CD4-positive, CD25-positive, alpha-beta regulatory T cell (primary cell): Measurements from ENCODE around the gene SCGB3A1. TPM values are rescaled to one million over a fixed set of nuclear protein-coding genes. Genes with fewer than 3 reads are reported as not detected.

ENCODE experiments used
- ATAC-seq, 2 donors: fragments of 150-1000 bp; cut with Tn5 transposase; one replicate each; pipeline ENCODE4 v1.10.0; 2021; ENCODE audit warnings: low read depth in 2 of 2, moderate number of reproducible peaks in 2 of 2, moderate library complexity in 1 of 2
- DNase-seq, 3 donors: peaks; one replicate each; pipeline versions ENCODE4 v3.0.0 to v3.0.0-alpha.2; 2012 to 2022; ENCODE audit warnings: mixed read lengths in 1 of 3
- H3K27ac ChIP-seq: one replicate; pipeline ENCODE4 v1.7.0; 2013; ENCODE audit warnings: mild to moderate bottlenecking, low read length; ENCODE audit not compliant: insufficient read depth, poor library complexity, severe bottlenecking
- H3K27me3 ChIP-seq: one replicate; pipeline ENCODE4 v1.7.0; 2013; ENCODE audit warnings: low read length; ENCODE audit not compliant: control insufficient read depth, insufficient read depth
- H3K36me3 ChIP-seq: one replicate; pipeline ENCODE4 v1.7.0; 2013; ENCODE audit warnings: mild to moderate bottlenecking, low read length, moderate library complexity; ENCODE audit not compliant: control insufficient read depth, insufficient read depth
- H3K4me1 ChIP-seq: 2 replicates; pipeline ENCODE4 v1.7.0; 2013; ENCODE audit warnings: mild to moderate bottlenecking, low read length; ENCODE audit not compliant: insufficient read depth, control insufficient read depth, poor library complexity, severe bottlenecking
- H3K4me3 ChIP-seq: one replicate; pipeline ENCODE4 v1.7.0; 2013; ENCODE audit warnings: low read depth, mild to moderate bottlenecking, low read length, moderate library complexity
- H3K9me3 ChIP-seq, 2 experiments: 1 replicate in 1 of 2; 2 replicates in 1 of 2; pipeline ENCODE4 v1.7.0; 2013; ENCODE audit warnings: low read length in 2 of 2, mild to moderate bottlenecking in 1 of 2, moderate library complexity in 1 of 2; ENCODE audit not compliant: control insufficient read depth in 2 of 2
- H3K27ac Mint-ChIP-seq, 3 donors: one replicate each; pipeline ENCODE4 v1.8.0; 2020 to 2022; ENCODE audit warnings: mild to moderate bottlenecking in 3 of 3, mixed read lengths in 3 of 3, moderate library complexity in 2 of 3
- H3K27me3 Mint-ChIP-seq: one replicate; pipeline ENCODE4 v1.8.0; 2022; ENCODE audit warnings: mild to moderate bottlenecking, mixed read lengths
- H3K36me3 Mint-ChIP-seq: one replicate; pipeline ENCODE4 v1.8.0; 2020; ENCODE audit warnings: mixed read lengths
- H3K4me1 Mint-ChIP-seq, 4 donors: one replicate each; pipeline ENCODE4 v1.8.0; 2020 to 2022; ENCODE audit warnings: mixed read lengths in 4 of 4, mild to moderate bottlenecking in 1 of 4
- H3K4me3 Mint-ChIP-seq, 4 donors: one replicate each; pipeline ENCODE4 v1.8.0; 2020 to 2022; ENCODE audit warnings: mild to moderate bottlenecking in 4 of 4, mixed read lengths in 4 of 4, moderate library complexity in 3 of 4
- H3K9me3 Mint-ChIP-seq, 7 donors: one replicate each; pipeline ENCODE4 v1.8.0; 2020 to 2022; ENCODE audit warnings: mixed read lengths in 7 of 7, mild to moderate bottlenecking in 3 of 7, moderate library complexity in 2 of 7
- polyA plus RNA-seq, 4 donors: library from polyadenylated mRNA; unstranded; fragments of 300-500 nt; fragmentation: Illumina TruSeq; gene quantifications; one replicate each; pipeline ENCODE4 v1.2.3, GENCODE V29; 2021
- total RNA-seq: library from RNA; stranded (reverse); gene quantifications from one replicate; pipeline ENCODE4 v1.2.3, GENCODE V29; 2022

Gene SCGB3A1
- total and polyA plus RNA-seq, 5 donors from 2014 or later, result 0.49 TPM; not detected in 4

- no peak overlapping the region for H3K4me3 Mint-ChIP-seq
- H3K4me1 Mint-ChIP-seq, result peaks cover 0 to 7% (median 0%) of the 10 kb centered on the region in 4 donors
- no peak for DNase-seq
- H3K9me3 Mint-ChIP-seq, result no peaks in the 10 kb centered on the region
- H3K27ac Mint-ChIP-seq, result no peak overlapping the region
- H3K4me3 ChIP-seq, result no peak overlapping the region
- no peak overlapping the region for H3K27ac ChIP-seq
- ATAC-seq, result no peak
- H3K9me3 ChIP-seq, result no peaks in the 10 kb centered on the region
- H3K27me3 ChIP-seq, result no peaks in the 10 kb centered on the region
- H3K36me3 Mint-ChIP-seq, result no peaks in the 10 kb centered on the region
- no peaks in the 10 kb centered on the region for H3K36me3 ChIP-seq
- H3K27me3 Mint-ChIP-seq, result no peaks in the 10 kb centered on the region
- H3K4me1 ChIP-seq, result no peaks in the 10 kb centered on the region
These were observed 21.4 kb upstream of the SCGB3A1 start for GRCh38 chr5:180612683-180613082.

- Histone ChIP-seq H3K27ac (no peak overlapping the region), H3K4me3 (no peak overlapping the region), H3K36me3 (no peaks in the 10 kb centered on the region), H3K9me3 (no peaks in the 10 kb centered on the region), H3K4me1 (no peaks in the 10 kb centered on the region), H3K27me3 (no peaks in the 10 kb centered on the region)
- no peaks in the 10 kb centered on the region for H3K27me3 Mint-ChIP-seq
- H3K9me3 Mint-ChIP-seq, result no peaks in the 10 kb centered on the region
- no peaks in the 10 kb centered on the region for H3K36me3 Mint-ChIP-seq
- ATAC-seq (no peak), DNase-seq (no peak)
- H3K4me3 Mint-ChIP-seq, result no peak overlapping the region
- no peak overlapping the region for H3K27ac Mint-ChIP-seq
- peaks cover 0 to 7% (median 0%) of the 10 kb centered on the region in 4 donors for H3K4me1 Mint-ChIP-seq
These were observed 20.0 kb upstream of the SCGB3A1 start for GRCh38 chr5:180611140-180611850.

- DNase-seq (no peak), ATAC-seq (no peak)
- Mint-ChIP-seq H3K9me3 (no peaks in the 10 kb centered on the region), H3K27ac (no peak overlapping the region), H3K27me3 (no peaks in the 10 kb centered on the region), H3K36me3 (no peaks in the 10 kb centered on the region), H3K4me3 (no peak overlapping the region), H3K4me1 (peaks cover 0 to 10% (median 1%) of the 10 kb centered on the region in 4 donors)
- no peaks in the 10 kb centered on the region for H3K27me3 ChIP-seq
- no peak overlapping the region for H3K27ac ChIP-seq
- no peaks in the 10 kb centered on the region for H3K36me3 ChIP-seq
- H3K4me1 ChIP-seq, result no peaks in the 10 kb centered on the region
- H3K9me3 ChIP-seq, result no peaks in the 10 kb centered on the region
- H3K4me3 ChIP-seq, result no peak overlapping the region
These were observed 18.7 kb upstream of the SCGB3A1 start for GRCh38 chr5:180609817-180610550.

- no peaks in the 10 kb centered on the region for H3K9me3 ChIP-seq
- Mint-ChIP-seq H3K27ac (no peak overlapping the region), H3K9me3 (no peaks in the 10 kb centered on the region), H3K4me1 (peaks cover 0 to 10% (median 1%) of the 10 kb centered on the region in 4 donors), H3K27me3 (no peaks in the 10 kb centered on the region), H3K4me3 (no peak overlapping the region), H3K36me3 (no peaks in the 10 kb centered on the region)
- ATAC-seq (no peak), DNase-seq (no peak)
- no peaks in the 10 kb centered on the region for H3K4me1 ChIP-seq
- no peak overlapping the region for H3K27ac ChIP-seq
- H3K4me3 ChIP-seq, result no peak overlapping the region
- H3K36me3 ChIP-seq, result no peaks in the 10 kb centered on the region
- no peaks in the 10 kb centered on the region for H3K27me3 ChIP-seq
These were observed 18.1 kb upstream of the SCGB3A1 start for GRCh38 chr5:180609386-180609785.

GRCh38 chr5:180608572-180609310, 17.4 kb upstream of the SCGB3A1 start:
- Mint-ChIP-seq H3K27ac (peak overlapping the region in 1 of 3 donors; percentile 69), H3K27me3 (no peaks in the 10 kb centered on the region), H3K4me1 (peaks cover 0 to 10% (median 1%) of the 10 kb centered on the region in 4 donors), H3K36me3 (no peaks in the 10 kb centered on the region), H3K9me3 (no peaks in the 10 kb centered on the region), H3K4me3 (no peak overlapping the region)
- H3K27me3 ChIP-seq, result no peaks in the 10 kb centered on the region
- ATAC-seq (no peak), DNase-seq (no peak)
- no peak overlapping the region for H3K27ac ChIP-seq
- H3K36me3 ChIP-seq, result no peaks in the 10 kb centered on the region
- H3K9me3 ChIP-seq, result no peaks in the 10 kb centered on the region
- H3K4me1 ChIP-seq, result no peaks in the 10 kb centered on the region
- no peak overlapping the region for H3K4me3 ChIP-seq

GRCh38 chr5:180607861-180608571, 16.7 kb upstream of the SCGB3A1 start:
- Mint-ChIP-seq H3K9me3 (no peaks in the 10 kb centered on the region), H3K36me3 (no peaks in the 10 kb centered on the region), H3K4me3 (no peak overlapping the region), H3K27me3 (no peaks in the 10 kb centered on the region), H3K4me1 (peaks cover 0 to 10% (median 1%) of the 10 kb centered on the region in 4 donors), H3K27ac (no peak overlapping the region)
- Histone ChIP-seq H3K27ac (no peak overlapping the region), H3K27me3 (no peaks in the 10 kb centered on the region), H3K4me3 (no peak overlapping the region), H3K36me3 (no peaks in the 10 kb centered on the region), H3K4me1 (no peaks in the 10 kb centered on the region), H3K9me3 (no peaks in the 10 kb centered on the region)
- peak in 1 of 3 donors; percentile 85 for DNase-seq
- no peak for ATAC-seq

- DNase-seq, result no peak
- no peaks in the 10 kb centered on the region for H3K27me3 ChIP-seq
- no peak overlapping the region for H3K27ac Mint-ChIP-seq
These were observed 15.0 kb upstream of the SCGB3A1 start for GRCh38 chr5:180606215-180606785.

More at GRCh38 chr5:180606215-180606785, 15.0 kb upstream of the SCGB3A1 start:
- no peaks in the 10 kb centered on the region for H3K9me3 ChIP-seq
- H3K9me3 Mint-ChIP-seq, result no peaks in the 10 kb centered on the region
- no peaks in the 10 kb centered on the region for H3K36me3 Mint-ChIP-seq
- no peaks in the 10 kb centered on the region for H3K36me3 ChIP-seq
- peaks cover 0 to 10% (median 1%) of the 10 kb centered on the region in 4 donors for H3K4me1 Mint-ChIP-seq
- no peak for ATAC-seq
- H3K4me1 ChIP-seq, result no peaks in the 10 kb centered on the region
- no peak overlapping the region for H3K27ac ChIP-seq
- no peak overlapping the region for H3K4me3 Mint-ChIP-seq
- no peak overlapping the region for H3K4me3 ChIP-seq
- H3K27me3 Mint-ChIP-seq, result no peaks in the 10 kb centered on the region
